Measurements from ENCODE around the gene ANGPTL2.

ANGPTL2 gene

GRCh38 chr9:127136081-127136879 lies 13.8 kb upstream of the ANGPTL2 start:
- TF ChIP-seq ZFP30 (CRISPR knock-in tag; IDR thresholded peaks at IDR 0.05) (no peak), TOX (CRISPR knock-in tag; IDR thresholded peaks at IDR 0.05; ENCODE audit: borderline replicate concordance) (no peak), BACH2 (CRISPR knock-in tag; IDR thresholded peaks at IDR 0.05; ENCODE audit: borderline replicate concordance) (no peak), ZFP3 (CRISPR knock-in tag; IDR thresholded peaks at IDR 0.05) (no peak), ZNF565 (CRISPR knock-in tag; conservative IDR thresholded peaks at IDR 0.05; ENCODE audit: low read depth) (no peak), ISL1 (CRISPR knock-in tag; IDR thresholded peaks at IDR 0.05) (no peak), SNAI2 (CRISPR knock-in tag; IDR thresholded peaks at IDR 0.05) (no peak), POU6F1 (CRISPR knock-in tag; IDR thresholded peaks at IDR 0.05; ENCODE audit: borderline replicate concordance, low read depth) (no peak), TSHZ2 (CRISPR knock-in tag; IDR thresholded peaks at IDR 0.05) (no peak), ZC3H10 (CRISPR knock-in tag; IDR thresholded peaks at IDR 0.05) (no peak), CREB5 (CRISPR knock-in tag; IDR thresholded peaks at IDR 0.05; ENCODE audit: low read depth) (no peak), OSR1 (CRISPR knock-in tag; IDR thresholded peaks at IDR 0.05) (no peak), ESRRG (CRISPR knock-in tag; IDR thresholded peaks at IDR 0.05) (no peak), ARNTL (CRISPR knock-in tag; IDR thresholded peaks at IDR 0.05; ENCODE audit: borderline replicate concordance, low read depth) (no peak), PATZ1 (CRISPR knock-in tag; IDR thresholded peaks at IDR 0.05; ENCODE audit: borderline replicate concordance) (no peak), ZNF8 (CRISPR knock-in tag; IDR thresholded peaks at IDR 0.05) (no peak), GLIS3 (CRISPR knock-in tag; IDR thresholded peaks at IDR 0.05) (no peak)
- no peak for ATAC-seq

GRCh38 chr9:127135056-127135745 lies 12.8 kb upstream of the ANGPTL2 start:
- TF ChIP-seq ZNF70 (CRISPR knock-in tag; IDR thresholded peaks at IDR 0.05) (no peak), PATZ1 (CRISPR knock-in tag; IDR thresholded peaks at IDR 0.05; ENCODE audit: borderline replicate concordance) (no peak), ARNTL (CRISPR knock-in tag; IDR thresholded peaks at IDR 0.05; ENCODE audit: borderline replicate concordance, low read depth) (no peak), ZNF565 (CRISPR knock-in tag; conservative IDR thresholded peaks at IDR 0.05; ENCODE audit: low read depth) (no peak), CSDC2 (CRISPR knock-in tag; IDR thresholded peaks at IDR 0.05) (no peak), TCF4 (CRISPR knock-in tag; IDR thresholded peaks at IDR 0.05; ENCODE audit: borderline replicate concordance) (no peak)
- no peak for ATAC-seq
